Skeletal muscle tissue (tissue), 4 donors: Measurements from ENCODE around the gene SORL1. TPM values are rescaled to one million over a fixed set of nuclear protein-coding genes. Genes with fewer than 3 reads are reported as not detected.

Experiments used
- H3K27ac ChIP-seq: one replicate; pipeline ENCODE4 v1.7.0; 2013; ENCODE audit warnings: mild to moderate bottlenecking, low read depth, low read length, inconsistent platforms
- H3K27me3 ChIP-seq, 3 donors: one replicate each; pipeline ENCODE4 v1.7.0; 2013; ENCODE audit warnings: low read length in 3 of 3; ENCODE audit not compliant: control insufficient read depth in 3 of 3, insufficient read depth in 3 of 3
- H3K36me3 ChIP-seq, 3 donors: one replicate each; pipeline ENCODE4 v1.7.0; 2013; ENCODE audit warnings: low read length in 3 of 3; ENCODE audit not compliant: control insufficient read depth in 3 of 3, insufficient read depth in 3 of 3
- H3K4me1 ChIP-seq, 3 donors: one replicate each; pipeline ENCODE4 v1.7.0; 2013; ENCODE audit warnings: low read length in 3 of 3, mild to moderate bottlenecking in 3 of 3; ENCODE audit not compliant: control insufficient read depth in 3 of 3, insufficient read depth in 3 of 3
- H3K4me3 ChIP-seq, 3 donors: one replicate each; pipeline ENCODE4 v1.7.0; 2013; ENCODE audit warnings: low read length in 3 of 3
- H3K9ac ChIP-seq, 3 donors: one replicate each; pipeline ENCODE4 v1.7.0; 2013; ENCODE audit warnings: low read length in 3 of 3, mild to moderate bottlenecking in 3 of 3, moderate library complexity in 2 of 3, low read depth in 1 of 3
- H3K9me3 ChIP-seq, 3 donors: one replicate each; pipeline ENCODE4 v1.7.0; 2013; ENCODE audit warnings: low read length in 3 of 3; ENCODE audit not compliant: control insufficient read depth in 3 of 3
- total RNA-seq: library from RNA; depleted of rRNA; stranded (reverse); fragments of >200 nt; gene quantifications from one replicate; pipeline ENCODE4 v1.2.3, GENCODE V29; 2014
- donor health status: Osteomylitis.

The SORL1 gene
- total RNA-seq, 1 donor from 2014 or later: 6.3 TPM

GRCh38 chr11:121555121-121555520 lies 103.0 kb downstream of the SORL1 start:
- H3K27ac ChIP-seq: no peak overlapping the region
- H3K9ac ChIP-seq: no peak overlapping the region
- H3K27me3 ChIP-seq: peaks cover 0 to 3% (median 0%) of the 10 kb centered on the region in 3 donors
- no peak overlapping the region for H3K4me3 ChIP-seq
- no peaks in the 10 kb centered on the region for H3K4me1 ChIP-seq
- no peaks in the 10 kb centered on the region for H3K9me3 ChIP-seq
- no peaks in the 10 kb centered on the region for H3K36me3 ChIP-seq

- no peaks in the 10 kb centered on the region for H3K9me3 ChIP-seq
- H3K36me3 ChIP-seq: no peaks in the 10 kb centered on the region
- H3K27ac ChIP-seq: no peak overlapping the region
- no peaks in the 10 kb centered on the region for H3K4me1 ChIP-seq
- no peak overlapping the region for H3K9ac ChIP-seq
- H3K27me3 ChIP-seq: peaks cover 0 to 5% (median 3%) of the 10 kb centered on the region in 3 donors
- H3K4me3 ChIP-seq: no peak overlapping the region
These were observed 104.8 kb downstream of the SORL1 start for GRCh38 chr11:121556937-121557336.

DNA sequence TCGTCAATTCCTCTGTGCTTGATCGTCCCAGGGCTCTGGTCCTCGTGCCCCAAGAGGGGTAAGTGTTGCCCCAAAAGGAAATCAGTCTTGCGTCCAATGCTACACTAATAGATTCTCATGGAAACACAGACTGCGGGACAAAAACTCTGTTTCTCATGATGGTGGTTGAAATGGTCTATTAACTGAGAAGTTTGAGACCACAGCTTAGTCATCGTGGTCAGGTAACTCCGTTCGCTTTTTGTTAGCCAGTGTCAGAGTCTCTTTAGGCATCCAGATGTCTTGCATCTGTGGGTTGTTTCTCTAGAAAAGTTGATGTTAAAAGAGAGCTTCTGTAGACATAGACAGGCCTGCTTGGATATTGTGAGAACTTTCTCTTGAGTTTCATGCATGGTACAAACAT lies 105.2 kb downstream of the SORL1 start:
- no peak overlapping the region for H3K4me3 ChIP-seq
- no peaks in the 10 kb centered on the region for H3K9me3 ChIP-seq
- no peak overlapping the region for H3K27ac ChIP-seq
- H3K36me3 ChIP-seq: no peaks in the 10 kb centered on the region
- no peaks in the 10 kb centered on the region for H3K4me1 ChIP-seq
- H3K27me3 ChIP-seq: peaks cover 0 to 5% (median 3%) of the 10 kb centered on the region in 3 donors
- H3K9ac ChIP-seq: no peak overlapping the region

DNA sequence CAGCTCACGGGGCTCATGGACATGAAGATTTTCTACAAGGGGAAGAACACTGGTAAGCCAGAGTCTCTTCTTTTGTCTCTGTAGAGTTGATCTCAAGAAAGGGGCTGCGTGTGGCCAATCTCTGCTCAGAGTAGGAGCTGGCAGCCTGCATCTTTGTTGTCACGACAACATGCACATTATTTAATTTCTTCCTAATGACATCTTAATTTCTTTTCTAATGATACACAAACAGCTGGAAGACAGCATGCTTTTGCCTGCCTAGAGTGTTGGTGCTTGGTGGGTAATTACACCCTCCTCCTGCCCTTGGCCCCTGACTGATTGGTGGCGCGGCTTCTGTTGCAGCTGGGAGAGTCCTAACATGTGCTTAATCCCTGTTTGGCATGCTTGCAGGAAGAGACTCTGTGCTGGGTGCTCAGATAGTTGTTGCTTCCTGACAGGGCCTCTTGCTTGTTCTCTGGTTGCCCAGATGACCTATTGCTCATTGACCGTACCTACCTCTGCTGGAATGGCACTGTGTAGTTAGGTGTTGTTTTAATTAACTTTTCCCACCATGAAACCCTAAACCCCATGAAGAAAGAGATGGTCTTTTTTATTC lies 107.6 kb downstream of the SORL1 start:
- H3K9me3 ChIP-seq: no peaks in the 10 kb centered on the region

DNA sequence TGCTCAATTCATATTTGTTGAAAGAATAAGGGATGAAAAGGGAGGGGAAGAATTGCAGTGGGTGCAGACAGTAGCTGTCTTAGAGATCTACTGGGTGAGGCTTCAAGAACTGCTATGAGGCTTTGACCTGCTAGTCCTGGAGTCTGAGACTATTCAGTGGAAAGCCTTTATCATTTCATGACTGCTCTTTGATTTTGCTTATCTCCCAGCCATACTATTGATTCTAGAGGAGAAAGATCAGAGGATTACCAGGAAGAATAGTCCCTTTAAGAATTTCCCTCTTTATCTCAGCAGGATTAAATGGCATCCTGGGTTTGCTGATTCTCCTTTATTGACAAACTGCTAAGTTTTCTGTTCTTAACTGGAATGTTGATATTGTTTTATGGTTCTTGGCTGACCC lies 108.1 kb downstream of the SORL1 start:
- no peaks in the 10 kb centered on the region for H3K36me3 ChIP-seq
- no peaks in the 10 kb centered on the region for H3K4me1 ChIP-seq
- H3K4me3 ChIP-seq: no peak overlapping the region
- H3K9ac ChIP-seq: no peak overlapping the region
- H3K9me3 ChIP-seq: no peaks in the 10 kb centered on the region
- H3K27me3 ChIP-seq: peaks cover 0 to 5% (median 3%) of the 10 kb centered on the region in 3 donors
- no peak overlapping the region for H3K27ac ChIP-seq

More for the DNA sequence above, 107.6 kb downstream of the SORL1 start:
- H3K27ac ChIP-seq: no peak overlapping the region
- H3K36me3 ChIP-seq: no peaks in the 10 kb centered on the region
- no peak overlapping the region for H3K9ac ChIP-seq
- H3K27me3 ChIP-seq: peaks cover 0 to 5% (median 3%) of the 10 kb centered on the region in 3 donors
- H3K4me3 ChIP-seq: no peak overlapping the region
- H3K4me1 ChIP-seq: no peaks in the 10 kb centered on the region

DNA sequence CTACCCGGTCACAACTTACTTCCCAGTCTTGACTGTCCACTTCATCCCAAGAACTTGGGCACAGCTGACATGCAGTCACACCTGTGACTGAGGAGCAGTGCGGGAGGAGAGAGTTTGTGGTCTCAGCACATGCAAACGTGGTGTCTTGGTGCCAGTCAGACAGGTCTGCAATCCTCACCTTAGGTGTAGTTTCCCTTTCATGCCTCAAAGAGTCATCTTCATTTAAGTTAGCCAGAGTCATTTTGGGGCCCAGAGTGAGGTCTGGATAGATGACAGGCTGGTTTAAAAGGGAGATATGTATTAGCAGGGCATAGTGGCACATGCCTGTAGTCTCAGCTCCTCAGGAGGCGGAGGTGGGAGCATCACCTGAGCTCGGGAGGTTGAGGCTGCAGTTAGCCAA lies 109.1 kb downstream of the SORL1 start:
- Histone ChIP-seq H3K27ac (no peak overlapping the region), H3K9me3 (no peaks in the 10 kb centered on the region), H3K36me3 (no peaks in the 10 kb centered on the region), H3K9ac (no peak overlapping the region), H3K27me3 (peaks cover 0 to 5% (median 3%) of the 10 kb centered on the region in 3 donors), H3K4me3 (no peak overlapping the region), H3K4me1 (no peaks in the 10 kb centered on the region)

DNA sequence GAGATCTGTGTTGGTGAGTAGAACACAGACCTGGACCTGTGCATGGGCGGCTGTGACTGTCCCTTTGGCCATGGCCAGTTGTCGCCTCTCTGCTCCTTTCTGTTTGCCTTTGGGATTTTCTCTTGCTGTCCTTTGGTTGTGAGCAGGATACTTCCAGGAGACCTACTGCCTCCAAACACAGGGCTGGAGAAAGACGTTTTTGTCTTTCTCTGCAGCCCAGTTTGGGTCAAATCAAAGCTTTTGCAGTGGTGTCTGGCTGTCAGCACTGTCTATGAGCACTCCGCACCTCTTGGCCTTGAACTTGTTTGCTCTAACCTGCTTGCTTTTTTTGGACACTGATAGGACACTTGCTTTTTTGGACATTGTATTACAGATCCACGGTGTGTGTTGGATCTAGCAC lies 109.6 kb downstream of the SORL1 start:
- Histone ChIP-seq H3K4me1 (peaks cover 0 to 2% (median 0%) of the 10 kb centered on the region in 3 donors), H3K9me3 (no peaks in the 10 kb centered on the region), H3K27ac (no peak overlapping the region), H3K36me3 (no peaks in the 10 kb centered on the region), H3K9ac (no peak overlapping the region), H3K4me3 (no peak overlapping the region), H3K27me3 (peaks cover 0 to 8% (median 5%) of the 10 kb centered on the region in 3 donors)

DNA sequence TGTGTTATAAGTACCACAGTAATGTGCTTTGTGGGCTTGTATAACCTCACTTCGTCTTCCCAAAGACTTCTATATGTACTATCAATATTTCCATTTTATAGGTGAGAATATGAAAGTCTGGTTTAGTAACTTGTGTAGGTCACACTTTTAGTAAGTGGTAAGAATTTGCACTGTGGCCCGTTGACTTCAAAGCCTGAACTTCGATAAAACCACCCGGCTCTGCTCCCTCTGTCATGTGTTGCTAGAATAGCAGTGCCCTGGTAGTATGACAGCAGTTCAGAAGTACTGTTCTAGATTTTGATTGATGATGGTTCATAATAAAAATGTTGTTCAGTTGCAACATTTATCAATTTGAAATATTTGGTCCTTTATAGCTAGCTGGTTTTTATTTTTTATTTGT lies 110.9 kb downstream of the SORL1 start:
- H3K9me3 ChIP-seq: no peaks in the 10 kb centered on the region
- no peak overlapping the region for H3K9ac ChIP-seq
- no peak overlapping the region for H3K27ac ChIP-seq
- peaks cover 0 to 9% (median 5%) of the 10 kb centered on the region in 3 donors for H3K27me3 ChIP-seq
- no peak overlapping the region for H3K4me3 ChIP-seq
- H3K4me1 ChIP-seq: peaks cover 0 to 5% (median 0%) of the 10 kb centered on the region in 3 donors
- H3K36me3 ChIP-seq: no peaks in the 10 kb centered on the region

- Histone ChIP-seq H3K9me3 (no peaks in the 10 kb centered on the region), H3K36me3 (no peaks in the 10 kb centered on the region), H3K27ac (no peak overlapping the region), H3K4me1 (peaks cover 0 to 5% (median 0%) of the 10 kb centered on the region in 3 donors), H3K4me3 (no peak overlapping the region), H3K27me3 (peaks cover 0 to 9% (median 5%) of the 10 kb centered on the region in 3 donors), H3K9ac (no peak overlapping the region)
These were observed 112.0 kb downstream of the SORL1 start for GRCh38 chr11:121563900-121564822.
